Osteoblast (primary cell): ENCODE data around the gene SPAST. TPM values are rescaled to one million over a fixed set of nuclear protein-coding genes. Genes with fewer than 3 reads are reported as not detected.

Experiments used
- DNase-seq: peaks from one replicate; pipeline ENCODE4 v3.0.0; 2011; ENCODE audit warnings: low spot score, mixed read lengths; ENCODE audit not compliant: insufficient read length; ENCODE audit errors: missing footprints
- H2AFZ ChIP-seq: 2 replicates; pipeline ENCODE4 v1.6.0; 2011; ENCODE audit warnings: mild to moderate bottlenecking, low read length
- H3K27ac ChIP-seq: 2 replicates; pipeline ENCODE4 v1.5.1; 2011; ENCODE audit warnings: mild to moderate bottlenecking, low read depth, low read length, moderate library complexity
- H3K27me3 ChIP-seq: 2 replicates; pipeline ENCODE4 v1.6.0; 2012; ENCODE audit warnings: mild to moderate bottlenecking, control low read depth, inconsistent platforms, low read length, moderate library complexity; ENCODE audit not compliant: insufficient read depth
- H3K36me3 ChIP-seq: 2 replicates; pipeline ENCODE4 v1.5.1; 2011; ENCODE audit warnings: mild to moderate bottlenecking, low read length, control low read depth, moderate library complexity; ENCODE audit not compliant: insufficient read depth
- H3K4me1 ChIP-seq: 2 replicates; pipeline ENCODE4 v1.5.1; 2011; ENCODE audit warnings: mild to moderate bottlenecking, low read length, control low read depth, moderate library complexity; ENCODE audit not compliant: insufficient read depth
- H3K4me2 ChIP-seq: 2 replicates; pipeline ENCODE4 v1.6.0; 2011; ENCODE audit warnings: mild to moderate bottlenecking, low read length; ENCODE audit not compliant: insufficient read depth
- H3K4me3 ChIP-seq: fragments of 200-600 bp; sonication (generic); 3 replicates; pipeline ENCODE4 v1.5.1; 2012; ENCODE audit warnings: mild to moderate bottlenecking, low read length, inconsistent platforms; ENCODE audit not compliant: insufficient read depth
- H3K79me2 ChIP-seq: 2 replicates; pipeline ENCODE4 v1.6.0; 2012; ENCODE audit warnings: mild to moderate bottlenecking, low read length, control low read depth, inconsistent platforms; ENCODE audit not compliant: insufficient read depth
- H3K9me3 ChIP-seq: 2 replicates; pipeline ENCODE4 v1.5.1; 2011; ENCODE audit warnings: low read depth, low read length, control low read depth
- H4K20me1 ChIP-seq: 2 replicates; pipeline ENCODE4 v1.6.0; 2012; ENCODE audit warnings: mild to moderate bottlenecking, low read length, control low read depth; ENCODE audit not compliant: insufficient read depth
- total RNA-seq: library from RNA; depleted of rRNA; stranded (reverse); fragments of >200 nt; gene quantifications from 2 replicates; pipeline ENCODE4 v1.2.3, GENCODE V29; 2012
- TF ChIP-seq, protein P1 (sequence below): IDR thresholded peaks from 2 replicates; pipeline ENCODE4 v1.5.1; 2011; ENCODE audit warnings: mild to moderate bottlenecking, low read depth, low read length, moderate library complexity; ENCODE audit errors: extremely low read depth

Gene SPAST
- total RNA-seq, 1 donor, result 31.5 TPM

DNA sequence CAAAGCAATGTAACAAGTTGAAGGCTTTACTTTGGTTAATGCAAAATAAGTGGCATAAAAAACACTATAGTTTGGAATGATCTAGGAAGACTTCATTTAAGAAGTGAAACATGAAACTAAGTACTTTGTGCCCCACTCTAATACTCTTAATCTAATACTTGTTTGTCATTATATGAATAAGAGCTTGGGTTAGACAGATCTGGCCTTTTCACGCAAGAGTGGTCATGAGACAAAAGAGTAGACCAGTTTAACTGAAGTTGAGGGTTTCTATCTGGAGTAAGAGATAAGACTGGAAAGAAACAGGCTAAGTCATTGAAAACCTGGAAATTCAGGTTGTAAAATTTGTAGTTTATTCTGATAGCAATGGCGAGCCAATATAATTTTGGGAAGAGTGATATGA is 105.2 kb downstream of the SPAST start:
- Histone ChIP-seq H2AFZ (no peak overlapping the region), H3K27ac (no peak overlapping the region), H3K27me3 (no peaks in the 10 kb centered on the region), H3K36me3 (peaks cover 3% of the 10 kb centered on the region), H3K79me2 (peaks cover 48% of the 10 kb centered on the region), H3K4me3 (no peak overlapping the region), H3K4me2 (no peak overlapping the region), H4K20me1 (no peaks in the 10 kb centered on the region), H3K4me1 (peaks cover 12% of the 10 kb centered on the region), H3K9me3 (no peaks in the 10 kb centered on the region)
- no peak for DNase-seq
- TF ChIP-seq, protein P1, sequence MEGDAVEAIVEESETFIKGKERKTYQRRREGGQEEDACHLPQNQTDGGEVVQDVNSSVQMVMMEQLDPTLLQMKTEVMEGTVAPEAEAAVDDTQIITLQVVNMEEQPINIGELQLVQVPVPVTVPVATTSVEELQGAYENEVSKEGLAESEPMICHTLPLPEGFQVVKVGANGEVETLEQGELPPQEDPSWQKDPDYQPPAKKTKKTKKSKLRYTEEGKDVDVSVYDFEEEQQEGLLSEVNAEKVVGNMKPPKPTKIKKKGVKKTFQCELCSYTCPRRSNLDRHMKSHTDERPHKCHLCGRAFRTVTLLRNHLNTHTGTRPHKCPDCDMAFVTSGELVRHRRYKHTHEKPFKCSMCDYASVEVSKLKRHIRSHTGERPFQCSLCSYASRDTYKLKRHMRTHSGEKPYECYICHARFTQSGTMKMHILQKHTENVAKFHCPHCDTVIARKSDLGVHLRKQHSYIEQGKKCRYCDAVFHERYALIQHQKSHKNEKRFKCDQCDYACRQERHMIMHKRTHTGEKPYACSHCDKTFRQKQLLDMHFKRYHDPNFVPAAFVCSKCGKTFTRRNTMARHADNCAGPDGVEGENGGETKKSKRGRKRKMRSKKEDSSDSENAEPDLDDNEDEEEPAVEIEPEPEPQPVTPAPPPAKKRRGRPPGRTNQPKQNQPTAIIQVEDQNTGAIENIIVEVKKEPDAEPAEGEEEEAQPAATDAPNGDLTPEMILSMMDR, result no peak

DNA sequence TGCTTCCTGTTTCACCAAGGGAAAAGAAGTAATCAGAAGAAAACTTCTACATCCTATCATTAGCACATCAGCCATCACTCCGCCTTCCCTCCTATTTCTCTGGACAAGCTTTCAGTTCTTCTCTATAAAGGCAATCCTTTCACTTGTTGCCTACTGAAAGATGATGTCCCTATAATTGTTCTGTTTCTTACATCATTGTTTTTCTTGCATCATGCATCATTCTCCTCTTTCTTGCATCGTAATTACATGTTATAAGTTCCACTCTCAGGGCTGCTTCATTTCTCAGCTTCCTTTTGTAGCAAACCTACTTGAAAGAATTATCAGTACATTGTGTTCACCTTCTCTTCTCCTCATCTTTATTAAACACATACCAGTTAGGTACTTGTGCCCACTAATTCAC is 109.5 kb downstream of the SPAST start:
- H3K4me3 ChIP-seq, result no peak overlapping the region
- no peaks in the 10 kb centered on the region for H3K27me3 ChIP-seq
- no peak overlapping the region for H2AFZ ChIP-seq
- H3K4me1 ChIP-seq, result no peaks in the 10 kb centered on the region
- peaks cover 22% of the 10 kb centered on the region for H3K79me2 ChIP-seq
- H4K20me1 ChIP-seq, result no peaks in the 10 kb centered on the region
- H3K27ac ChIP-seq, result no peak overlapping the region
- TF ChIP-seq, protein P1, result no peak
- H3K4me2 ChIP-seq, result no peak overlapping the region
- H3K36me3 ChIP-seq, result peaks cover 22% of the 10 kb centered on the region
- H3K9me3 ChIP-seq, result no peaks in the 10 kb centered on the region
- DNase-seq, result peak; percentile 35

DNA sequence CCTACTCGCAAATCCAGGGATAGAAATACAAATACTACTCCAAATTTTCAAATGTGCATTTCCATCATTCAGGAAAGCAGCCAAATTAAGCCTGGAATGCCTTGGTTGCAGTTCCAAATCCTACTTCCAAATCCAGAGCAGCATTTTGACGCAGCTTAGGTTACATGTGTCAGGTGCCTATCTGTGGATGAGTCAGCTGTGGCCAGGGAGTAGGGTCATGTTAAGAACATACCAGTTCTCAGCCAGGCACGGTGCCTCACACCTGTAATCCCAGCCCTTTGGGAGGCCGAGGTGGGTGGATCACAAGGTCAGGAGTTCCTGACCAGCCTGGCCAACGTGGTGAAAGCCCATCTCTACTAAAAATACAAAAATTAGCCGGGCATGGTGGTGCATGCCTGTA is 119.3 kb downstream of the SPAST start:
- TF ChIP-seq, protein P1, result no peak
- no peak overlapping the region for H3K4me3 ChIP-seq
- H3K27me3 ChIP-seq, result no peaks in the 10 kb centered on the region
- H4K20me1 ChIP-seq, result no peaks in the 10 kb centered on the region
- peak; percentile 10 for DNase-seq
- no peaks in the 10 kb centered on the region for H3K79me2 ChIP-seq
- H3K4me1 ChIP-seq, result no peaks in the 10 kb centered on the region
- no peak overlapping the region for H3K4me2 ChIP-seq
- peaks cover 25% of the 10 kb centered on the region for H3K36me3 ChIP-seq
- no peak overlapping the region for H2AFZ ChIP-seq
- H3K27ac ChIP-seq, result no peak overlapping the region
- no peaks in the 10 kb centered on the region for H3K9me3 ChIP-seq

DNA sequence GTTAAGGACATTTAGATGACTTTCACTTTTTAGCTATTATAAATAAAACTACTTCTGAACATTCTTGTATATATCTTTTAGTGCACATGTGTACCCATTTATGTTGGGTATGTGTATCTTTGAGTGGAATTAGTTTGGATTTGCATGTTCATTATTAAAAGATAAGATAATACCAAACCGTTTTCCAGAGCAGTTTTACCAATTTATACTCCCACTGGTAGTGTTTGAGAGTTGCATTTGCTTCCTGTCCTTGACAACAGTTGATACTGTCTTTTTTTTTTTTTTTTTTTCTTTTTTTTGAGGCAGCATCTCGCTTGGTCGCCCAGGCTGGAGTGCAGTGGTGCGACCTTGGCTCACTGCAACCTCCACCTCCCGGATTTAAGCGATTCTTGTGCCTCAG is 125.7 kb downstream of the SPAST start:
- no peaks in the 10 kb centered on the region for H3K4me1 ChIP-seq
- no peak overlapping the region for H2AFZ ChIP-seq
- H3K27ac ChIP-seq, result no peak overlapping the region
- no peaks in the 10 kb centered on the region for H3K9me3 ChIP-seq
- no peaks in the 10 kb centered on the region for H4K20me1 ChIP-seq
- peaks cover 2% of the 10 kb centered on the region for H3K79me2 ChIP-seq
- H3K36me3 ChIP-seq, result peaks cover 18% of the 10 kb centered on the region
- H3K4me2 ChIP-seq, result no peak overlapping the region
- TF ChIP-seq, protein P1, result no peak
- no peaks in the 10 kb centered on the region for H3K27me3 ChIP-seq
- DNase-seq, result peak; percentile 15
- H3K4me3 ChIP-seq, result no peak overlapping the region
